Ishikawa (cell line): Measurements from ENCODE around the gene TOGARAM1.

Experiments
- CEBPB ChIP-seq: IDR thresholded peaks from 2 replicates; pipeline ENCODE4 v1.6.1; 2012
- CREB1 ChIP-seq: IDR thresholded peaks from 2 replicates; pipeline ENCODE4 v1.6.1; 2012; ENCODE audit warnings: low read depth
- EGR1 ChIP-seq: IDR thresholded peaks from 2 replicates; pipeline ENCODE4 v1.6.1; 2012
- EP300 ChIP-seq: IDR thresholded peaks from 2 replicates; pipeline ENCODE4 v1.6.1; 2012; ENCODE audit warnings: borderline replicate concordance
- FOXM1 ChIP-seq: IDR thresholded peaks from 2 replicates; pipeline ENCODE4 v1.6.1; 2012; ENCODE audit warnings: low read depth, borderline replicate concordance
- MAX ChIP-seq: IDR thresholded peaks from 2 replicates; pipeline ENCODE4 v1.6.1; 2012
- NFIC ChIP-seq: IDR thresholded peaks from 2 replicates; pipeline ENCODE4 v1.6.1; 2012
- RAD21 ChIP-seq: IDR thresholded peaks from 2 replicates; pipeline ENCODE4 v1.6.1; 2012; ENCODE audit warnings: low read depth
- REST ChIP-seq: IDR thresholded peaks from 2 replicates; pipeline ENCODE4 v1.6.1; 2012; ENCODE audit warnings: low read depth, mild to moderate bottlenecking
- TAF1 ChIP-seq: IDR thresholded peaks from 2 replicates; pipeline ENCODE4 v1.6.1; 2012; ENCODE audit warnings: low read depth, mild to moderate bottlenecking
- TCF12 ChIP-seq: IDR thresholded peaks from 2 replicates; pipeline ENCODE4 v1.6.1; 2012; ENCODE audit warnings: low read depth
- TEAD4 ChIP-seq: IDR thresholded peaks from 2 replicates; pipeline ENCODE4 v1.6.1; 2012
- USF1 ChIP-seq: IDR thresholded peaks from 2 replicates; pipeline ENCODE4 v1.6.1; 2012
- YY1 ChIP-seq: IDR thresholded peaks from 2 replicates; pipeline ENCODE4 v1.6.1; 2012; ENCODE audit warnings: low read depth
- ZBTB7A ChIP-seq: IDR thresholded peaks from 2 replicates; pipeline ENCODE4 v1.6.1; 2012; ENCODE audit warnings: low read depth

The TOGARAM1 gene

GRCh38 chr14:44963044-44963528 is 1.1 kb downstream of the TOGARAM1 start:
- TF ChIP-seq EP300: no peak

GRCh38 chr14:44963775-44964380 is 1.9 kb downstream of the TOGARAM1 start:
- TF ChIP-seq TEAD4: no peak
- TF ChIP-seq EGR1: no peak
- TF ChIP-seq EP300: no peak
- no peak for TF ChIP-seq TCF12
- no peak for TF ChIP-seq CEBPB

GRCh38 chr14:44966601-44967336 is 4.8 kb downstream of the TOGARAM1 start:
- TF ChIP-seq CREB1 (no peak), ZBTB7A (no peak), TCF12 (no peak), FOXM1 (no peak), REST (no peak), NFIC (no peak), TEAD4 (no peak), EGR1 (no peak), YY1 (no peak), CEBPB (no peak), MAX (no peak), USF1 (no peak)

GRCh38 chr14:44968714-44969113 is 6.7 kb downstream of the TOGARAM1 start:
- TF ChIP-seq USF1: no peak
- TF ChIP-seq REST: no peak
- no peak for TF ChIP-seq FOXM1
- TF ChIP-seq YY1: no peak
- no peak for TF ChIP-seq ZBTB7A
- TF ChIP-seq RAD21: no peak
- no peak for TF ChIP-seq NFIC
- TF ChIP-seq MAX: no peak
- TF ChIP-seq TCF12: no peak
- TF ChIP-seq TEAD4: no peak
- TF ChIP-seq CREB1: no peak
- no peak for TF ChIP-seq EP300
- TF ChIP-seq EGR1: no peak
- TF ChIP-seq TAF1: no peak

- TF ChIP-seq EGR1: no peak
- no peak for TF ChIP-seq CEBPB
- no peak for TF ChIP-seq REST
- TF ChIP-seq RAD21: no peak
- no peak for TF ChIP-seq TEAD4
- no peak for TF ChIP-seq TCF12
- TF ChIP-seq ZBTB7A: no peak
- no peak for TF ChIP-seq NFIC
- TF ChIP-seq MAX: no peak
- TF ChIP-seq CREB1: no peak
- TF ChIP-seq TAF1: no peak
- TF ChIP-seq USF1: no peak
- TF ChIP-seq YY1: no peak
- no peak for TF ChIP-seq EP300
- TF ChIP-seq FOXM1: no peak
These were observed 8.9 kb downstream of the TOGARAM1 start for GRCh38 chr14:44970907-44971306.
